Type B pancreatic cell (in vitro differentiated cells): ENCODE data around the gene FAM171A2. TPM values are rescaled to one million over a fixed set of nuclear protein-coding genes. Genes with fewer than 3 reads are reported as not detected.
"Not testable (repeated sequence)": the region's sequence is repeated elsewhere in the genome, so short reads cannot be mapped to it uniquely, and the experiment has no call there.

Source experiments
- DNase-seq: peaks from one replicate; pipeline ENCODE4 v3.0.0; 2021; ENCODE audit warnings: mixed read lengths; ENCODE audit not compliant: unreplicated experiment; ENCODE audit errors: extremely low spot score
- H3K27ac Mint-ChIP-seq: 2 replicates; pipeline ENCODE4 v1.8.0; 2021; ENCODE audit warnings: mild to moderate bottlenecking, mixed read lengths
- H3K27me3 Mint-ChIP-seq: 2 replicates; pipeline ENCODE4 v1.8.0; 2021; ENCODE audit warnings: mixed read lengths
- H3K36me3 Mint-ChIP-seq: 2 replicates; pipeline ENCODE4 v1.8.0; 2021; ENCODE audit warnings: mixed read lengths
- H3K4me1 Mint-ChIP-seq: one replicate; pipeline ENCODE4 v1.8.0; 2021; ENCODE audit warnings: mixed read lengths; ENCODE audit not compliant: unreplicated experiment
- H3K4me3 Mint-ChIP-seq: 2 replicates; pipeline ENCODE4 v1.8.0; 2021; ENCODE audit warnings: mild to moderate bottlenecking, mixed read lengths
- H3K9me3 Mint-ChIP-seq: 2 replicates; pipeline ENCODE4 v1.8.0; 2021; ENCODE audit warnings: mixed read lengths
- total RNA-seq: library from RNA; stranded (reverse); gene quantifications from 2 replicates; pipeline ENCODE4 v1.2.1, GENCODE V29; 2021; ENCODE audit warnings: low replicate concordance
- TF ChIP-seq, protein P1 (sequence below): fragments of 200-600 bp; sonication (generic); conservative IDR thresholded peaks from 2 replicates; pipeline ENCODE4 v1.5.0; 2021; ENCODE audit warnings: antibody characterized with exemption, mild to moderate bottlenecking

Gene FAM171A2
- total RNA-seq, 1 donor from 2014 or later = 34.7 TPM

GRCh38 chr17:44348234-44348987 is 15.2 kb downstream of the FAM171A2 start:
- DNase-seq = no peak
- Mint-ChIP-seq H3K4me1 (peaks cover 16% of the 10 kb centered on the region), H3K27ac (no peak overlapping the region), H3K9me3 (no peaks in the 10 kb centered on the region), H3K4me3 (peak overlapping the region; percentile 57), H3K36me3 (peaks cover 4% of the 10 kb centered on the region), H3K27me3 (peaks cover 4% of the 10 kb centered on the region)
- TF ChIP-seq, protein P1, sequence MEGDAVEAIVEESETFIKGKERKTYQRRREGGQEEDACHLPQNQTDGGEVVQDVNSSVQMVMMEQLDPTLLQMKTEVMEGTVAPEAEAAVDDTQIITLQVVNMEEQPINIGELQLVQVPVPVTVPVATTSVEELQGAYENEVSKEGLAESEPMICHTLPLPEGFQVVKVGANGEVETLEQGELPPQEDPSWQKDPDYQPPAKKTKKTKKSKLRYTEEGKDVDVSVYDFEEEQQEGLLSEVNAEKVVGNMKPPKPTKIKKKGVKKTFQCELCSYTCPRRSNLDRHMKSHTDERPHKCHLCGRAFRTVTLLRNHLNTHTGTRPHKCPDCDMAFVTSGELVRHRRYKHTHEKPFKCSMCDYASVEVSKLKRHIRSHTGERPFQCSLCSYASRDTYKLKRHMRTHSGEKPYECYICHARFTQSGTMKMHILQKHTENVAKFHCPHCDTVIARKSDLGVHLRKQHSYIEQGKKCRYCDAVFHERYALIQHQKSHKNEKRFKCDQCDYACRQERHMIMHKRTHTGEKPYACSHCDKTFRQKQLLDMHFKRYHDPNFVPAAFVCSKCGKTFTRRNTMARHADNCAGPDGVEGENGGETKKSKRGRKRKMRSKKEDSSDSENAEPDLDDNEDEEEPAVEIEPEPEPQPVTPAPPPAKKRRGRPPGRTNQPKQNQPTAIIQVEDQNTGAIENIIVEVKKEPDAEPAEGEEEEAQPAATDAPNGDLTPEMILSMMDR = no peak

DNA sequence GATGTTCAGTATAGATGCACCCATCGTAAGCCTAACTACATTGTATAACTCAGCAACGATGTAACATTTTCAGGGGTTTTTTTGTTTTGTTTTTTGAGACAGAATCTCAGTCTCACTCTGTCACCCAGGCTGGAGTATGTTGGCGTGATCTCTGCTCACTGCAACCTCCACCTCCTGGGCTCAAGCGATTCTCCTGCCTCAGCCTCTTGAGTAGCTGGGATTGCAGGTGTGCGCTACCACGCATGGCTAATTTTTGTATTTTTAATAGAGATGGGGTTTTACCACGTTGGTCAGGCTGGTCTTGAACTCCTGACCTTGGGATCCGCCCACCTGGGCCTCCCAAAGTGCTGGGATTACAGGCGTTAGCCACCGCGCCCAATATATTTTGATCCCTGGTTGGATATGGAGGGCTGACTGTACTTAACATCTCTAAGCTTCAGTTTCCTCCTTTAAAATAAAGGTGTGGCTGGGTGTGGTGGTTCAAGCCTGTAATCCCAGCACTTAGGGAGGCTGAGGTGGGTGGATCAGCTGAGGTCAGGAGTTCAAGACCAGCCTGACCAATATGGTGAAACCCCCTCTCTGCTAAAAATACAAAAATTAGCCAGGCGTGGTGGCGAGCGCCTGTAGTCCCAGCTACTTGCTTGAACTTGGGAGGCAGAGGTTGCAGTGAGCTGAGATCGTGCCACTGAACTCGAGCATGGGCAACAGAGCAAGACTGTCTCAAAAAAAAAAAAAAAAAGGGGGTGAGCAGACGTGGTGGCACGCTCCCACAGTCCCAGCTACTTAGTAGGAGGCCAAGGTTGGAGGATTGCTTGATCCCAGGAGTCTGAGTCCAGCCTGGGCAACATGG is 16.2 kb downstream of the FAM171A2 start:
- DNase-seq, H3K9me3 Mint-ChIP-seq, H3K36me3 Mint-ChIP-seq, H3K27me3 Mint-ChIP-seq, H3K27ac Mint-ChIP-seq: not testable (repeated sequence)
- Mint-ChIP-seq H3K4me3 (peak overlapping the region; percentile 39), H3K4me1 (peaks cover 12% of the 10 kb centered on the region)

- no peak for DNase-seq
- peak overlapping the region; percentile 95 for H3K27ac Mint-ChIP-seq
- no peaks in the 10 kb centered on the region for H3K9me3 Mint-ChIP-seq
- peaks cover 12% of the 10 kb centered on the region for H3K4me1 Mint-ChIP-seq
- H3K4me3 Mint-ChIP-seq = peak overlapping the region; percentile 98
- peaks cover 4% of the 10 kb centered on the region for H3K27me3 Mint-ChIP-seq
- TF ChIP-seq, protein P1 = no peak
- H3K36me3 Mint-ChIP-seq = no peaks in the 10 kb centered on the region
Measured at GRCh38 chr17:44346064-44346844, 17.4 kb downstream of the FAM171A2 start.

DNA sequence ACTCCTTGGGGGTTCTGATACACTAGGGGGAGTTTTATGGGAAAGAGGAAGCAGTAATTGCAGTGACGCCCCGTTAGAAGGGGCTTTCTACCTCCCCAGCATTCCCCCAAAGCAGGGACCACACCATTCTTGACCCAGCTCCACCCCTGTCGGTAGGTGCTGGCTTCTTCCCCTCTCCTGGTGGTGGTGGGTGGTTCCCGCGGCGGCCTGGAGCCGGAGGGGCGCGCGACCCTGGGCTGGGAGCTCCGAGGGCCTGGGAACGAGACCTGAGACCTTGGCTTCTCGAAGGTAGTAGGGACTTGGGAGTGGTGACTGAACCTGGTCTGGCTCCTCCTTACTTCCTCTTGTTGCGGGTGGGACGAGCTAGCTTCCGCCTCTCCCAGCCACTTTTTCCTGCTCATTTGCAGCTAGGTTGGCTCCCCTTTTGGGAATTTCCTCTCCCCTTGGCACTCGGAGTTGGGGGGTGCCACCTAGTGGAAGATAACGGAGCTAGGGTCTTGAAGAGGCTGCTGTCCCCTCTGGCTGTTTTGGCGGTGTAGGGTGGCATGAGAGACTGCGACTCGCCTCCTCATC is 18.1 kb downstream of the FAM171A2 start:
- Mint-ChIP-seq H3K27ac (peak overlapping the region; percentile 95), H3K36me3 (no peaks in the 10 kb centered on the region), H3K4me1 (peaks cover 12% of the 10 kb centered on the region), H3K9me3 (no peaks in the 10 kb centered on the region), H3K27me3 (peaks cover 8% of the 10 kb centered on the region), H3K4me3 (peak overlapping the region; percentile 98)
- TF ChIP-seq, protein P1 = peak; percentile 70
- no peak for DNase-seq

GRCh38 chr17:44344939-44345453 is 18.7 kb downstream of the FAM171A2 start, which contains the start of gene GRN:
Gene GRN (plus strand): TSS chr17:44345302. CDS start chr17:44349165, 3,863 bp downstream.
- peaks cover 12% of the 10 kb centered on the region for H3K4me1 Mint-ChIP-seq
- H3K4me3 Mint-ChIP-seq = peak within 1 kb of the TSS; percentile 98
- peak; percentile 94 for DNase-seq
- TF ChIP-seq, protein P1 = no peak
- H3K36me3 Mint-ChIP-seq = no peaks in the 10 kb centered on the region
- no peaks in the 10 kb centered on the region for H3K9me3 Mint-ChIP-seq
- H3K27ac Mint-ChIP-seq = peak within 1 kb of the TSS; percentile 95
- H3K27me3 Mint-ChIP-seq = peaks cover 8% of the 10 kb centered on the region
